HG02763 (cell line): Measurements from ENCODE around the gene CHRNA3.
"Not testable (repeated sequence)": the region's sequence is repeated elsewhere in the genome, so short reads cannot be mapped to it uniquely, and the experiment has no call there.

Source experiments
- ATAC-seq: cut with Tn5 transposase; IDR thresholded peaks from one replicate; pipeline ENCODE4 v1.9.1; 2021; ENCODE audit warnings: mild to moderate bottlenecking, moderate library complexity; ENCODE audit not compliant: unreplicated experiment

CHRNA3 gene

DNA sequence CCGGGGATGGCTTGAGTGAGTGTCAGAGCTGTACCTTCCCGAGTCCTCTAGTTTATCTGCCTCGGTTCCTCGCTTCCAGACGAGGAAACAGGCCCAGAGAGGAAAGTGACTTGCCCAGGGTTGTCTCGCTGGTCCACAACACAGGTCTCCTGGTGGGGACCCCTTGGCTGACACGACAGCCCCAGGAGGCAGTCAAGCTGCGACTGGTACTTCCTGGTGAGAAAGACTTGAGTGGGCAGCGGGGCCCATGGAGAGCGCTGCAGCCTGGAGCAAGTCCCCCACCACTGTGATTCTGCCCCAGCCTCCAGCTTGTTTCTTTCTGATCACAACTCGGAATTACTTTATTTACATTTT lies 56.1 kb downstream of the CHRNA3 start:
- no peak for ATAC-seq

DNA sequence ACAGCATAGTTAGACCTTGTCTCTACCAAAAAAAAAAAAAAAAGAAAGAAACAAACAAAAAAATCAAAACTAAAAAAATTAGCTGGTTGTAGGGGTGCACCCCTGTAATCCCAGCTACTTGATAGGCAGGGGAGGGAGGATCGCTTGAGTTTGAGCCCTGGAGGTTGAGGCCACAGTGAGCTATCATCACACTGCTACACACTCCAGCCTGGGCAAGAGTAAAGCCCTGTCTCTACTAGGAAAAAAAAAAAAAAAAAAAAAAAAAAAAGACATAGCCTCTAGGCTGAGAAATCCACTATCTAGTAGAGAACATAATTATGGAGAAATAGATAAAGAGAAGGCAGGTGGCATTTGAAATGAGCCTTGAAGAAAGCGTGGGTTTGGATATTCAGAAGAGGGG lies 57.7 kb downstream of the CHRNA3 start:
- ATAC-seq = no peak

DNA sequence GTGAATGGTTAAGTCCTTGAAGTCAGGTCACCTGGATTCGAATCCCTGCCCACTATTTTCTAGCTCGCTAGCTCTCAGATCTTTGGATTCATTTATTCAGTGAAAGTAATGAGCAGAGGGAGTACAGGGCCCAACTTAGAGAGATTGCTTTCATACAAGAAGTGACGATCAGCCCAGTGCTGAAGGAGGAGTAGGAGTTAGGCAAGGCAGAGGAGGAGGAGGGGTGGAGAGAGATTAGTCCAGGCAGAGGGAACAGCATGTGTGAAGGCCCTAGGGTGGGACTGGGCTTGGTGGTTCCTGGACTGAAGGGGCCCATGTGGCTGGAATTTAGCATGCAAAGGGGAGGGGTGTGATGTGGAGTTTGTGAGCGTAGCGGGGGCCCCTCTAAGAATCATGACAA lies 59.3 kb downstream of the CHRNA3 start:
- no peak for ATAC-seq

DNA sequence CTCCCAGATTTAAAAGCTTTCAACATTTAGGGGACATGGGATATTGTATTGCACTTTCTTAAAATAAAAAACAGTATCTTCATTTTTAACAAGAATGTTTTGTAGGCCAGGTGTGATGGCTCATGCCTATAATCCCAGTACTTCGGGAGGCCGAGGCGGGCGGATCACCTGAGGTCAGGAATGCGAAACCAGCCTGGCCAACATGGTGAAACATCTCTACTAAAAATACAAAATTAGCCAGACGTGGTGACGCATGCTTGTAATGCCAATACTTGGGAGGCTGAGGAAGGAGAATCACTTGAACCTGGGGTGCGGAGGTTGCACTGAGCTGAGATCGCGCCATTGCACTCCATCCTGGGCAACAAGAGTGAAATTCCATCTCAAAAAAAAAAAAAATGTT lies 60.6 kb downstream of the CHRNA3 start:
- ATAC-seq = not testable (repeated sequence)

DNA sequence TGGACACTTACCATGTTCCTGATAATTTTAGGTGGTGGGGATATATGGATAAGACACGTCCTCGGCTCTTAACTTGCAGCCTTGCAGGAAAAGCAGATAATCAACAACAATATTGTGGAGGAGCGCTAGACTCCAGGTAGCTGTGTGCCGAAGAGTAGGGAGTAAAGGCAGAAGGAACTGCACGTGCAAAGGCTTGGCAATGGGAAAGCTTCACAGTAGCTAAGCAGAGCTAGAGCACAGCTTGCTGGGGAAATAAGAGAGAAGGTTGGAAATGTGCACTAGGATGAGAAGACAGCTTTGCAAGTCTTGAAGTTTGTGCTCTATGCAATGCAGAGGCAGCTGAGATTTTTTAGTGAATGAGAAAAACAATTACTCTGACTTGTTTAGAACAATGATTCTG lies 68.2 kb downstream of the CHRNA3 start:
- no peak for ATAC-seq

DNA sequence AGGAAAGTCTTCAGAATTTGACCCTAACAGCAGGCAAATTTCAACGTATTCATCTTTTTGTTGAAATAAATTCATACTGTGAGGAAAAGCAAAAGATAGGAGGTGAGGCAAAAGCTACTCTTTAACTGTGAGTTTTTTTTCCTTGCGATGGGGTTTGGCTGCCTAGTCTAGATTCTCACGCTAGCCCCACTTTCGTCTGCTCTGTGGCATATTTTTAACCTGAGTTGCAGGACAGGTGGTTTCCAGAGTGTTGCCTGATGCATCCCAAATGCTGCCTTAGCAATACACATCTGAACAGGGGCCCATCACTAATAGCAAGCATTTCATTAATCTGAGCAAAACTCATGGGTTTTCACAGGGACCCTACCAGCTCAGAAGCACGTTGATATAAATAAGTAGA lies 68.9 kb downstream of the CHRNA3 start:
- no peak for ATAC-seq

DNA sequence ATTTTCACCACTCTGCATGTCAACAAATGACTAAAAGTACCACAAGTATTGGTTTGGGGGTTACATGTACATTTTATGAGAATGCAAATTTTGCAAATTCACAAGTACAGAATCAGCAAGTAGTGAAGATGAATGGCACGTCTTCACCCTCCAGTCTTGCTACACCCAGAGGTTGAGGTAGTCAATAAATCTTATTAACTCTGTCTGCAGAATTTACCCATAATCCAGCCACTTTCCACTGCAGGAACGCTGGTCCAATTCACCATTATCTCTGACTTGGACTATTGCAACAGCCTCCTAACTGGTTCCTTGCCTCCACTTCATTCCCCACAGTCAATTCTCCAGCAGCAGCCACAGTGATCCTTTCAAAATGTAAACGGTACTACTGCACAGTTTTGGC lies 70.0 kb downstream of the CHRNA3 start:
- ATAC-seq = no peak

DNA sequence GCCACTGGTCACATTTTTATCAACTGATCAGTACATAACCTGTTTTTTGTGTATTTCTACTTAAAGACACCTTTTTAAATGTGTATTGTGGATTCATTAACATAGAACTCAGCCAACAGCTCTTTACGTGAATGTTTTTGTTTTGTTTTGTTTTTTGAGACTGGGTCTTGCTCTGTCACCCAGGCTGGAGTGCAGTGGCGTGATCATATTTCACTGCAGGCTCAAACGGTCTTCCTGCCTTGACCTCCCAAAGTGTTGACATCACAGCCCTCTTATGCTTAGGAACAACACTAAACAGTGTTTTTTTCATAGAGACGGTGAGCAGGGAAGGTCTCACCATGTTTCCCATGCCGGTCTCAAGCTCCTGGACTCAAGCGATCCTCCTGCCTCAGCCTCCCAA lies 70.6 kb downstream of the CHRNA3 start:
- no peak for ATAC-seq
